LNCaP clone FGC (cell line): ENCODE results near the gene RRP12.
"Not testable (repeated sequence)": the region's sequence is repeated elsewhere in the genome, so short reads cannot be mapped to it uniquely, and the experiment has no call there.

Source experiments
- DNase-seq: peaks from one replicate; pipeline ENCODE4 v3.0.0-alpha.2; 2011; ENCODE audit warnings: low read depth
- H3K4me3 ChIP-seq: 2 replicates; pipeline ENCODE4 v1.5.1; 2011; ENCODE audit warnings: mild to moderate bottlenecking, low read depth, low read length, control low read depth
- TF ChIP-seq, protein P1 (sequence below): IDR thresholded peaks from 2 replicates; pipeline ENCODE4 v1.5.1; 2012; ENCODE audit warnings: mild to moderate bottlenecking; ENCODE audit not compliant: control insufficient read depth, insufficient read depth; ENCODE audit errors: extremely low read depth

Gene RRP12

GRCh38 chr10:97407211-97407951 lies 6.2 kb upstream of the RRP12 start:
- DNase-seq, result peak; percentile 41
- H3K4me3 ChIP-seq, result no peak overlapping the region
- TF ChIP-seq, protein P1, sequence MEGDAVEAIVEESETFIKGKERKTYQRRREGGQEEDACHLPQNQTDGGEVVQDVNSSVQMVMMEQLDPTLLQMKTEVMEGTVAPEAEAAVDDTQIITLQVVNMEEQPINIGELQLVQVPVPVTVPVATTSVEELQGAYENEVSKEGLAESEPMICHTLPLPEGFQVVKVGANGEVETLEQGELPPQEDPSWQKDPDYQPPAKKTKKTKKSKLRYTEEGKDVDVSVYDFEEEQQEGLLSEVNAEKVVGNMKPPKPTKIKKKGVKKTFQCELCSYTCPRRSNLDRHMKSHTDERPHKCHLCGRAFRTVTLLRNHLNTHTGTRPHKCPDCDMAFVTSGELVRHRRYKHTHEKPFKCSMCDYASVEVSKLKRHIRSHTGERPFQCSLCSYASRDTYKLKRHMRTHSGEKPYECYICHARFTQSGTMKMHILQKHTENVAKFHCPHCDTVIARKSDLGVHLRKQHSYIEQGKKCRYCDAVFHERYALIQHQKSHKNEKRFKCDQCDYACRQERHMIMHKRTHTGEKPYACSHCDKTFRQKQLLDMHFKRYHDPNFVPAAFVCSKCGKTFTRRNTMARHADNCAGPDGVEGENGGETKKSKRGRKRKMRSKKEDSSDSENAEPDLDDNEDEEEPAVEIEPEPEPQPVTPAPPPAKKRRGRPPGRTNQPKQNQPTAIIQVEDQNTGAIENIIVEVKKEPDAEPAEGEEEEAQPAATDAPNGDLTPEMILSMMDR, result peak; percentile 74

GRCh38 chr10:97406483-97406882 lies 5.3 kb upstream of the RRP12 start:
- not testable (repeated sequence) for DNase-seq, H3K4me3 ChIP-seq

DNA sequence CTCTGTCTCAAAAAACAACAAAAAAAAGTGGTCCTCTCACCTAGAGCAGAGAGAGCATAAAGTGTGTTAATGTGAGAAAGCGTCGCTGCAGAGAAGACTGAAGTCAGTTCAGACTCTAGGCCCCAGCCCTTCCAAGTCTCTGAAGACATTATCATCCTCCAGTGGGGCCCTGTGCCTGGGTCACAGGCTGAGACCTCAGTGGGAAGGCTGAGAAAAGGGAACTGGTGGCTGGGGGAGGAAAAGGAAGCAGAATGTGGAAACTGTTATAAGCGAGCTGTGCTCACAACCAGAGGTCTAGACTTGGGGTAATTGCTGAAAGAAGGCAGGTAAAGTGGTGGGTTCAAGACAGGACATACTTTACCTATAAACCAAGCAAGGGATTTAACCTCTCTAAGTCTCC lies 4.9 kb upstream of the RRP12 start:
- H3K4me3 ChIP-seq, result no peak overlapping the region
- DNase-seq, result no peak
- TF ChIP-seq, protein P1, result no peak

DNA sequence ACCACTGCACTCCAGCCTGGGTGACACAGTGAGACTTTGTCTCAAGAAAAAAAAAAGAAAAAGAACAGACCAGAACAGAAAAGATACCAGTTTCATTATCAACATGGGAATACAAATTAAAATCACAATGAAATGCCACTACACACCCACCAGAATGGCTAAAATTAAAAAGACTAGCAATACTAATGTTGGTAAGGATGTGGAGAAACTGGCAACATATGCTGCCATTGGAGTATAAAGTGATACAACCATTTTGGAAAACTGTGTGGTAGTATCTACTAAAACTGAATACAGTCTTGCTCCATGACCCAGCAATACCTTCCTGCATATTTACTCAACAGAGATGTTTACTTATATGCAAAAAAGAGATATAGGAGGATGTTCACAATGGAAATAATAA lies 2.9 kb upstream of the RRP12 start:
- H3K4me3 ChIP-seq, result no peak overlapping the region
- TF ChIP-seq, protein P1, result no peak
- DNase-seq, result no peak

- TF ChIP-seq, protein P1, result no peak
- no peak for DNase-seq
- peak overlapping the region; percentile 84 for H3K4me3 ChIP-seq
These were observed 347 bp upstream of the RRP12 start for GRCh38 chr10:97401455-97401919.

DNA sequence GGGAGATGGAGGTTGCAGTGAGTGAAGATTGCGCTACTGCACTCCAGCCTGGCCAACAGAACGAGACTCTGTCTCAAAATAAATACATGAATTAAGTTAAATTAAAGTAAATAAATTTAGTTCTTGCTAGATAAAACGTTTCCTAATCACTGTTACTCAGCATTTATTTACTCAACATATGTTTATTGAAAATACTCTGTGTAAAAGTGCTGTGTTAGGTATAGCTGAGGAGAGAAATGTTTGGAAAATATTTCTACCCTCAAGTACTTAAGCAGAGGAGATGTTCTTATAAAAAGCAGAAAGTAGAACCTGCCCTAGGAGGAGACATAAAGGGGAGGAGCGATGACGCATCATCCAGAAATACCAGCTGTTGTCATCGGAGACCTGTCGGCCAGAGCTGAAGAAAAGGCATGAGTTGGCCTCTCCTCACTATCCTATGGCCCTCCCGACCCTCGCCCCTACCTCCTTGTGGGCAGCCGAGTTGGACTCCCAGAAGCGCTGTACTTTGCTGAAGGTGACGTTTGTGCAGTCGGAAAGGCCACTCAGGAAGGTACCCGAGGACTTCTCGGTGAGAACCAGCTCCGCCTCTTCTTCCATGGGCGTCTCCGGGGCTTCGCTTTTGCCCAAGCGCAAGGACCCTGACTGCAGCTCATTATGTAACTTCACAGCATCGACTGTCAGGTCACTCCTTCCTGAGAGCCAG lies 1.1 kb downstream of the RRP12 start:
- peak; percentile 51 for DNase-seq
- H3K4me3 ChIP-seq, result peak overlapping the region; percentile 84
- TF ChIP-seq, protein P1, result no peak

DNA sequence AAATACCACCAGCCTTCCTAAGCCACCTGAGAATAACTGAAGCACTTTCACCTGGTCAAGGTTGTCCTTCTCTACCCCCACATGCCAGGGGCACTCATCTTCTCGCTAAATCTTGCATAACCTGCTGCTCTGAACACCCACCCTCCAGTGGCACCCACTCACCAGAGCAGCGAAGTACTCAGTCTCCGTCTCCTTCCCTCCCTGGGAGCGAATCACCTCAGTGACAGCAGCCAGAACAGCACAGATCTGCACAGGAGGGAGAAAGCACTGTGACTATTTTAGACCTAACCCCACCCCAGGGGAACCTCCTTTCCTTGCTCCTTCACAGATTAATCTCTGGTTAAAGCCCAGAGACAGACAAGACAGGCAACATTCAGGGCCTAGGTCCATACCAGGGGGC lies 5.1 kb downstream of the RRP12 start:
- TF ChIP-seq, protein P1, result no peak
- H3K4me3 ChIP-seq, result no peak overlapping the region
- no peak for DNase-seq
